GM19463 (cell line): ENCODE data around the gene RPS6KA5.

Experiments
- ATAC-seq: cut with Tn5 transposase; IDR thresholded peaks from one replicate; pipeline ENCODE4 v1.9.1; 2021; ENCODE audit warnings: mild to moderate bottlenecking, moderate library complexity; ENCODE audit not compliant: unreplicated experiment

RPS6KA5 gene

GRCh38 chr14:91032248-91032647 is 28.2 kb downstream of the RPS6KA5 start:
- ATAC-seq: no peak

GRCh38 chr14:91031666-91032065 is 28.8 kb downstream of the RPS6KA5 start:
- ATAC-seq: no peak

GRCh38 chr14:91029456-91030217 is 30.8 kb downstream of the RPS6KA5 start:
- no peak for ATAC-seq

GRCh38 chr14:91027561-91027960 is 32.9 kb downstream of the RPS6KA5 start:
- ATAC-seq: no peak

- ATAC-seq: peak; percentile 88
These were observed 37.8 kb downstream of the RPS6KA5 start for GRCh38 chr14:91022622-91023028.

GRCh38 chr14:91021991-91022621 is 38.3 kb downstream of the RPS6KA5 start:
- peak; percentile 57 for ATAC-seq

- no peak for ATAC-seq
These were observed 39.3 kb downstream of the RPS6KA5 start for GRCh38 chr14:91021115-91021514.

GRCh38 chr14:91019673-91020072 is 40.8 kb downstream of the RPS6KA5 start:
- no peak for ATAC-seq

GRCh38 chr14:91018481-91018880 is 42.0 kb downstream of the RPS6KA5 start:
- no peak for ATAC-seq

GRCh38 chr14:91016800-91017410 is 43.5 kb downstream of the RPS6KA5 start:
- no peak for ATAC-seq

GRCh38 chr14:91015435-91015834 is 45.0 kb downstream of the RPS6KA5 start:
- ATAC-seq: no peak

- ATAC-seq: no peak
These were observed 48.4 kb downstream of the RPS6KA5 start for GRCh38 chr14:91012045-91012444.

GRCh38 chr14:91010153-91010533 is 50.3 kb downstream of the RPS6KA5 start:
- ATAC-seq: no peak

- ATAC-seq: peak; percentile 93
These were observed 50.8 kb downstream of the RPS6KA5 start for GRCh38 chr14:91009501-91010152.

- ATAC-seq: peak; percentile 9
These were observed 51.6 kb downstream of the RPS6KA5 start for GRCh38 chr14:91008759-91009409.

- no peak for ATAC-seq
These were observed 54.7 kb downstream of the RPS6KA5 start for GRCh38 chr14:91005716-91006115.

GRCh38 chr14:91004987-91005386 is 55.5 kb downstream of the RPS6KA5 start:
- ATAC-seq: no peak

GRCh38 chr14:90999299-90999698 is 61.1 kb downstream of the RPS6KA5 start:
- ATAC-seq: no peak

- no peak for ATAC-seq
These were observed 63.5 kb downstream of the RPS6KA5 start for GRCh38 chr14:90996967-90997366.

GRCh38 chr14:90995785-90996184 is 64.7 kb downstream of the RPS6KA5 start:
- no peak for ATAC-seq

- ATAC-seq: no peak
These were observed 66.6 kb downstream of the RPS6KA5 start for GRCh38 chr14:90993792-90994191.
